Transverse colon (tissue), 3 donors: ENCODE data around the gene SKA1.

ENCODE experiments used
- EP300 ChIP-seq: sonication (generic); formaldehyde crosslinking; IDR thresholded peaks from one replicate; pipeline ENCODE4 v1.6.1; 2017; ENCODE audit warnings: antibody characterized with exemption, low read depth
- POLR2A ChIP-seq: fragments of 450-650 bp; IDR thresholded peaks from one replicate; pipeline ENCODE4 v1.6.1; 2016; ENCODE audit warnings: antibody characterized with exemption, mild to moderate bottlenecking, moderate library complexity
- TF ChIP-seq, protein P1 (sequence below), 5 experiments: fragments of 200-600 bp in 3 of 5; fragments of 450-650 bp in 2 of 5; sonication (generic) in 3 of 5; IDR thresholded peaks; 1 replicate in 2 of 5; 2 replicates in 3 of 5; pipeline ENCODE4 v1.5.1; 2016 to 2017; ENCODE audit warnings: antibody characterized with exemption in 5 of 5, inconsistent platforms in 3 of 5, mild to moderate bottlenecking in 2 of 5, moderate library complexity in 1 of 5

DNA sequence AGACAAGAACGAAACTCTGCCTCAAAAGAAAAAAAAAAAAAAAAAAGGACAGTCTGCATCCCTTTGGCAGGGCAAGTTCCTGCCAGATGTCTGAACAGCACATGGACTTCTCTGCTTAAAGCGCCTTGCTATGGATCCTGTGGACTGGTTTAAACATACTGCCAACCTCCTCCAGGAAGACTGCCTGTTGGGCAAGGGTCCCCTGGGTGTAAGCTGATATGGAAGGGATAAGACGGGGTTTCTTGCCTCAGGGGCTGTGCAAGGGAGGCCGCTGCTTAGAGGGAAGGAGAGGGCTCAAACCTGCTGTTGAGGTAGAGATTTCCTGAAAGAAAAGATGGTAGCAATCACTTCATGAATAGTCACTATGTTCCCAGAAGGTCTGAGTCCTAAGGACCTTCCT lies 22.2 kb downstream of the SKA1 start:
- TF ChIP-seq, protein P1, sequence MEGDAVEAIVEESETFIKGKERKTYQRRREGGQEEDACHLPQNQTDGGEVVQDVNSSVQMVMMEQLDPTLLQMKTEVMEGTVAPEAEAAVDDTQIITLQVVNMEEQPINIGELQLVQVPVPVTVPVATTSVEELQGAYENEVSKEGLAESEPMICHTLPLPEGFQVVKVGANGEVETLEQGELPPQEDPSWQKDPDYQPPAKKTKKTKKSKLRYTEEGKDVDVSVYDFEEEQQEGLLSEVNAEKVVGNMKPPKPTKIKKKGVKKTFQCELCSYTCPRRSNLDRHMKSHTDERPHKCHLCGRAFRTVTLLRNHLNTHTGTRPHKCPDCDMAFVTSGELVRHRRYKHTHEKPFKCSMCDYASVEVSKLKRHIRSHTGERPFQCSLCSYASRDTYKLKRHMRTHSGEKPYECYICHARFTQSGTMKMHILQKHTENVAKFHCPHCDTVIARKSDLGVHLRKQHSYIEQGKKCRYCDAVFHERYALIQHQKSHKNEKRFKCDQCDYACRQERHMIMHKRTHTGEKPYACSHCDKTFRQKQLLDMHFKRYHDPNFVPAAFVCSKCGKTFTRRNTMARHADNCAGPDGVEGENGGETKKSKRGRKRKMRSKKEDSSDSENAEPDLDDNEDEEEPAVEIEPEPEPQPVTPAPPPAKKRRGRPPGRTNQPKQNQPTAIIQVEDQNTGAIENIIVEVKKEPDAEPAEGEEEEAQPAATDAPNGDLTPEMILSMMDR (IDR thresholded peaks at IDR 0.05), result no peak
- TF ChIP-seq POLR2A, result no peak
- TF ChIP-seq EP300, result no peak
